Effector memory CD4-positive, alpha-beta T cell (primary cell): ENCODE data around the gene GNB5.

Experiments
- DNase-seq, 3 donors: peaks; one replicate each; pipeline ENCODE4 v3.0.0-alpha.2; 2020
- H3K27ac ChIP-seq: 2 replicates; pipeline ENCODE4 v1.7.0; 2013; ENCODE audit warnings: mild to moderate bottlenecking, low read length, moderate library complexity; ENCODE audit not compliant: insufficient read depth, poor library complexity, severe bottlenecking
- H3K27me3 ChIP-seq: replicated peaks from 2 replicates; pipeline ENCODE4 v1.7.0; 2013; ENCODE audit warnings: mild to moderate bottlenecking, low read length; ENCODE audit not compliant: insufficient read depth, control insufficient read depth, poor library complexity, severe bottlenecking
- H3K36me3 ChIP-seq: 2 replicates; pipeline ENCODE4 v1.7.0; 2013; ENCODE audit warnings: mild to moderate bottlenecking, low read length, moderate library complexity; ENCODE audit not compliant: control insufficient read depth, insufficient read depth
- H3K4me1 ChIP-seq: 2 replicates; pipeline ENCODE4 v1.7.0; 2013; ENCODE audit warnings: low read length, mild to moderate bottlenecking; ENCODE audit not compliant: control insufficient read depth, insufficient read depth, poor library complexity, severe bottlenecking
- H3K4me3 ChIP-seq: 2 replicates; pipeline ENCODE4 v1.7.0; 2013; ENCODE audit warnings: low read length, low read depth, mild to moderate bottlenecking; ENCODE audit not compliant: insufficient read depth, poor library complexity, severe bottlenecking
- H3K9me3 ChIP-seq: 2 replicates; pipeline ENCODE4 v1.7.0; 2013; ENCODE audit warnings: mild to moderate bottlenecking, low read length, moderate library complexity; ENCODE audit not compliant: control insufficient read depth

Gene GNB5

DNA sequence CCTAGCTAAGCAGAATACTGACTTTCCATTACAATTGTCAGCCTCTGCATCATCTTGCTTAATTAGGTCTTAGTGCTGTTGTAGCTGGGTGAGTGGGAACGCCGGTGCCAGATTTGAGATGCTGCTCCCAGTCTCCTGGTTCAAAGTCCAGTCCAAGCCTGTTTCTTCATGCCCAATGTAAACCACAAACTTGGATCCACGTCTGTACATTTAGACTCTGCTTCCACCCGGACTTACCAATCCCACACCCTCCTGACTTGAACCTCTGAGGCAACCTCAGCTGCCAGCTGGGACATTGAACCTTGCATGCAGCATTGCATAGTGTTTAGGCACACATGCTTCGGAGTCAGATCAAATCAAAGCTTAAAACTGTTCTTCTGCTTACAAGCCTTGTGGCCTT lies 121.6 kb downstream of the GNB5 start:
- Histone ChIP-seq H3K4me3 (no peak overlapping the region), H3K27ac (no peak overlapping the region), H3K4me1 (no peaks in the 10 kb centered on the region), H3K27me3 (no peaks in the 10 kb centered on the region), H3K36me3 (no peaks in the 10 kb centered on the region), H3K9me3 (no peaks in the 10 kb centered on the region)
- DNase-seq, result no peak

DNA sequence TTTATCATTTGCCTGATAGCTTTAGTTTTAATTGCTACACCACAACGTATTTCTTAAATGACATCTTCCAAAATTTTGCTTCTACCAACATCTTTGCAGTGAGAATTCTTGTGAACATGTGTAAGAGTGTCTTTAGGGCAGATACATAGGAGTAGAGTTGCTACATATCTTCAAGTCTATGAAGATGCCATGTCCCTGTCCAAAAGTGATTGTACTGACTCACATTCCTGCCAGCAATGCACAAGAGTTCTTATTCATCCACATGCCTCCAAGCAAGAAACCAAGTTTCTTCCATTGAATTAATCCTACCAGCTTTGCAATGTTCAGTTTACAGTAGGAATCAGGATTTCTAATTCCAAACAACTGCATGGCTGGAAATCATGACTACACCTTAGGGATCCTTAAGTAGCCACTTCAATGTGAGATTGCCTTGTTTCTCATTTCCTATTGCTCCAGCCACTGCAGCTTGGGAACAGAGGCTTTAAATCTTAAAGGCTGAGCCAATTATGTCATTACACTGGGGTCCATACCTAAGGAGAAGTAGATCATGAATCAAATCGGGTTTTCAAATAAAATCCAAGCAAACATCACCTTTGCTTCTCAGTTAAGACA lies 123.1 kb downstream of the GNB5 start:
- no peak overlapping the region for H3K27ac ChIP-seq
- no peaks in the 10 kb centered on the region for H3K9me3 ChIP-seq
- H3K27me3 ChIP-seq, result no peaks in the 10 kb centered on the region
- no peaks in the 10 kb centered on the region for H3K4me1 ChIP-seq
- DNase-seq, result no peak
- H3K36me3 ChIP-seq, result peaks cover 3% of the 10 kb centered on the region
- H3K4me3 ChIP-seq, result no peak overlapping the region

DNA sequence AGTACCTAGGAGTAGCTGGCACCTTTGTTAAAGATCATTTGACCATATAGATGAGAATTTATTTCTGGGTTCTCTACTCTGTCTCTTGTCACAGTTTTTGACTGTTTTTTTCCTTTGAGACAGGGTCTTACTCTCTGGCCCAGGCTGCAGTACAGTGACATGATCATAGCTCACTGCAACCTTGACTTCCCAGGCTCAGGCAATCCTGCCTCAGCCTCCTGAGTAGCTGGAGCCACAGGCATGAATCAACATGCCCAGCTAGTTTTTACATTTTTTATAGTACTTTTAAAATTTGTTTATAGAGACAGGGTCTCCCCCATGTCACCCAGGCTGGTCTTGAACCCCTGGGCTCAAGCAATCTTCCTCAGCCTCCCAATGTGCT lies 123.7 kb downstream of the GNB5 start:
- Histone ChIP-seq H3K27ac (no peak overlapping the region), H3K9me3 (no peaks in the 10 kb centered on the region), H3K4me3 (no peak overlapping the region), H3K27me3 (no peaks in the 10 kb centered on the region), H3K36me3 (peaks cover 6% of the 10 kb centered on the region), H3K4me1 (no peaks in the 10 kb centered on the region)
- no peak for DNase-seq

DNA sequence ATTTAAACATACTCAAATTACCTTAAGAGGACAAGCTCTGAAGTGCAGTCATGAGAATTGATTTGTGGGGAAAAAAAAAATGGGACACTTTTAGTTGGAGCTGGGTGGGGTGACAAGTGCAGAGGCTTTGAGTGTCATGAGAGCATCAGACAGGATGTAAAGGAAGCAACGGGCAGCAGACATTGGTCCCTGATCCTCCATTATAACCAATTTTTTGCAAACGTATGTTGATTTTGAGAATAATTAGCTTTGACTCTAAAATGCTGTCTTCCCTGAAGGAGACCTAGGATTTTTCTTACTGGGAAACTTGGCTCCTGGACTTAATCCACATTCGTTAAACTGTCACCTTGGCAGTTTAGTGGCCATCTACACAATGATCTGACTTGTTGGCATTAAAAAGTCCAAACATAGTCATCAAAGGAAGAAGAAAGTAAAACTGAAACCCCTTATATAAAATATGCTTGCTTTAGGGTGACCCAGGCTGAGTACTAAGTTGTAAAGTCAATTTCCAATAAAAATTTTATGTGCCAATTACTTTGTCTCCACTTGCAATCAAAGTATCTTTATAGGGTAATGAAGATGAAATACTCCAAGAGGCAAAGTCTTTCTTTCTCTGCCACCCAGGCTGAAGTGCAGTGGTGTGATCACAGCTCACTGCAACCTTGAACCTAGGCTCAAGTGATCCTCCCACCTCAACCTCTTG lies 124.2 kb downstream of the GNB5 start:
- no peak for DNase-seq
- no peaks in the 10 kb centered on the region for H3K4me1 ChIP-seq
- H3K36me3 ChIP-seq, result peaks cover 6% of the 10 kb centered on the region
- H3K27ac ChIP-seq, result no peak overlapping the region
- no peaks in the 10 kb centered on the region for H3K27me3 ChIP-seq
- no peaks in the 10 kb centered on the region for H3K9me3 ChIP-seq
- H3K4me3 ChIP-seq, result no peak overlapping the region
